LNCaP clone FGC (cell line): ENCODE data around the gene ADGRE1.

Experiments used
- DNase-seq: peaks from one replicate; pipeline ENCODE4 v3.0.0-alpha.2; 2011; ENCODE audit warnings: low read depth
- H3K4me3 ChIP-seq: 2 replicates; pipeline ENCODE4 v1.5.1; 2011; ENCODE audit warnings: mild to moderate bottlenecking, low read depth, low read length, control low read depth
- TF ChIP-seq, protein P1 (sequence below): IDR thresholded peaks from 2 replicates; pipeline ENCODE4 v1.5.1; 2012; ENCODE audit warnings: mild to moderate bottlenecking; ENCODE audit not compliant: control insufficient read depth, insufficient read depth; ENCODE audit errors: extremely low read depth

The ADGRE1 gene

GRCh38 chr19:6851359-6851758 lies 36.0 kb upstream of the ADGRE1 start:
- no peak for DNase-seq

GRCh38 chr19:6852001-6852400 lies 35.4 kb upstream of the ADGRE1 start:
- no peak overlapping the region for H3K4me3 ChIP-seq
- TF ChIP-seq, protein P1, sequence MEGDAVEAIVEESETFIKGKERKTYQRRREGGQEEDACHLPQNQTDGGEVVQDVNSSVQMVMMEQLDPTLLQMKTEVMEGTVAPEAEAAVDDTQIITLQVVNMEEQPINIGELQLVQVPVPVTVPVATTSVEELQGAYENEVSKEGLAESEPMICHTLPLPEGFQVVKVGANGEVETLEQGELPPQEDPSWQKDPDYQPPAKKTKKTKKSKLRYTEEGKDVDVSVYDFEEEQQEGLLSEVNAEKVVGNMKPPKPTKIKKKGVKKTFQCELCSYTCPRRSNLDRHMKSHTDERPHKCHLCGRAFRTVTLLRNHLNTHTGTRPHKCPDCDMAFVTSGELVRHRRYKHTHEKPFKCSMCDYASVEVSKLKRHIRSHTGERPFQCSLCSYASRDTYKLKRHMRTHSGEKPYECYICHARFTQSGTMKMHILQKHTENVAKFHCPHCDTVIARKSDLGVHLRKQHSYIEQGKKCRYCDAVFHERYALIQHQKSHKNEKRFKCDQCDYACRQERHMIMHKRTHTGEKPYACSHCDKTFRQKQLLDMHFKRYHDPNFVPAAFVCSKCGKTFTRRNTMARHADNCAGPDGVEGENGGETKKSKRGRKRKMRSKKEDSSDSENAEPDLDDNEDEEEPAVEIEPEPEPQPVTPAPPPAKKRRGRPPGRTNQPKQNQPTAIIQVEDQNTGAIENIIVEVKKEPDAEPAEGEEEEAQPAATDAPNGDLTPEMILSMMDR: no peak
- no peak for DNase-seq

More at GRCh38 chr19:6851359-6851758, 36.0 kb upstream of the ADGRE1 start:
- no peak overlapping the region for H3K4me3 ChIP-seq
- TF ChIP-seq, protein P1: no peak

- DNase-seq: no peak
- TF ChIP-seq, protein P1: no peak
- no peak overlapping the region for H3K4me3 ChIP-seq
Measured at GRCh38 chr19:6853868-6854267, 33.5 kb upstream of the ADGRE1 start.

- H3K4me3 ChIP-seq: no peak overlapping the region
- TF ChIP-seq, protein P1: no peak
- DNase-seq: no peak
Measured at GRCh38 chr19:6854758-6855157, 32.6 kb upstream of the ADGRE1 start.

DNA sequence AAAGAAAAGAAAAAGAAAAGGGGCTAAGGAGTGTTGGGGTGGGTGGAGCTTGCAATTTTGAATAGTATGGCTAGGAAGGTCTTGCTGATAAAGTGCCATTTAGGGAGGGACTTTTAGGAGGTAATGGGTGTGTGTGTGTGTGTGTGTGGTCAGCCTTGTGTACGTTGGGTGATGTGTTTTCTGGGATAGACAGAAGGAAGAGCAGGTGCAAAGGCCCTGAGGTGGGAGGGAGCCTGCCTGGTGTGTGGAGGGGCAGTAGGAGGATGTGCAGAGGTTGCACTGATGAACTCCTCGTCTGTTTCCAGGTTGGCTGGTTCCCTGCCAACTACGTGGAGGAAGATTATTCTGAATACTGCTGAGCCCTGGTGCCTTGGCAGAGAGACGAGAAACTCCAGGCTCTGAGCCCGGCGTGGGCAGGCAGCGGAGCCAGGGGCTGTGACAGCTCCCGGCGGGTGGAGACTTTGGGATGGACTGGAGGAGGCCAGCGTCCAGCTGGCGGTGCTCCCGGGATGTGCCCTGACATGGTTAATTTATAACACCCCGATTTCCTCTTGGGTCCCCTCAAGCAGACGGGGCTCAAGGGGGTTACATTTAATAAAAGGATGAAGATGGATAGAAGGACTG lies 30.5 kb upstream of the ADGRE1 start:
- TF ChIP-seq, protein P1: no peak
- H3K4me3 ChIP-seq: no peak overlapping the region
- no peak for DNase-seq

GRCh38 chr19:6861683-6862286 lies 25.6 kb upstream of the ADGRE1 start:
- TF ChIP-seq, protein P1: no peak
- no peak for DNase-seq
- H3K4me3 ChIP-seq: no peak overlapping the region

- DNase-seq: peak; percentile 61
- TF ChIP-seq, protein P1: peak; percentile 97
- no peak overlapping the region for H3K4me3 ChIP-seq
Measured at GRCh38 chr19:6862673-6863078, 24.7 kb upstream of the ADGRE1 start.
